ENCODE data around the gene SCAMP4. TPM values are rescaled to one million over a fixed set of nuclear protein-coding genes. Genes with fewer than 3 reads are reported as not detected.

SCAMP4 gene
- total and polyA plus RNA-seq, 9 of the 15 experiments (the other 6 are each of a cell fraction or from before 2014, with no cell fraction given): 0.81 to 45.9 (median 12.8) TPM

GRCh38 chr19:1905110-1905862, at the start of gene SCAMP4, which contains the start of gene ADAT3 (continued):
- TF ChIP-seq ZNF589 (CRISPR knock-in tag; IDR thresholded peaks at IDR 0.05; ENCODE audit: low read depth) (no peak), RAD51 (IDR thresholded peaks at IDR 0.05; ENCODE audit: borderline replicate concordance, low read depth) (peak; percentile 94), ZNF512 (tag; IDR thresholded peaks at IDR 0.05) (no peak), FOXK2 (conservative IDR thresholded peaks at IDR 0.05 in 1 of 2, IDR thresholded peaks at IDR 0.05 in 1 of 2; ENCODE audit: low read depth in 2 of 2) (no peak; a peak in 1 of 4 replicates), E2F6 (IDR thresholded peaks at IDR 0.05; ENCODE audit: borderline replicate concordance in 1 of 2, extremely low read depth in 1 of 2, insufficient read depth in 1 of 2, insufficient read length in 1 of 2, low read depth in 1 of 2, low read length in 1 of 2, poor library complexity in 1 of 2, severe bottlenecking in 1 of 2) (peak; percentile 43 to 55), ELK3 (CRISPR knock-in tag; IDR thresholded peaks at IDR 0.05) (no peak), ETS2 (tag; IDR thresholded peaks at IDR 0.05; ENCODE audit: borderline replicate concordance, poor library complexity, severe bottlenecking) (no peak), ZNF212 (CRISPR knock-in tag; IDR thresholded peaks at IDR 0.05) (no peak), KAT7 (CRISPR knock-in tag; IDR thresholded peaks at IDR 0.05; ENCODE audit: borderline replicate concordance) (peak; percentile 84; the same call in 1 of the 2 replicates), ZMIZ1 (IDR thresholded peaks at IDR 0.05; ENCODE audit: low read depth in 2 of 2, low read length in 2 of 2) (no peak), XRCC4 (IDR thresholded peaks at IDR 0.05; ENCODE audit: extremely low read depth, insufficient read depth, insufficient read length) (no peak), ZNF445 (CRISPR knock-in tag; IDR thresholded peaks at IDR 0.05; ENCODE audit: low read depth) (no peak), PRPF4 (IDR thresholded peaks at IDR 0.05; ENCODE audit: insufficient read depth, low read depth, low read length, poor library complexity, severe bottlenecking) (no peak), PTBP1 (IDR thresholded peaks at IDR 0.05; ENCODE audit: low read depth, low read length) (no peak), RFX1 (IDR thresholded peaks at IDR 0.05) (peak; percentile 72; the same call in 1 of the 2 replicates), DDX20 (tag; IDR thresholded peaks at IDR 0.05; ENCODE audit: low read depth) (no peak), MEIS2 (IDR thresholded peaks at IDR 0.05; ENCODE audit: partially characterized antibody) (peak; percentile 63)

All from K562 (cell line).